RWPE1 (cell line): ENCODE measurements around the gene CD109.

ENCODE experiments used
- CTCF ChIA-PET: fragments of 350-600 bp; sonication (Branson Sonifier 250); formaldehyde crosslinking; extraction: SDS; loops from one replicate; lab custom pipeline; 2021; lab: Yijun Ruan, JAX
- POLR2A ChIA-PET: fragments of 400-600 bp; formaldehyde crosslinking; extraction: SDS; loops from one replicate; lab custom pipeline; 2020; ENCODE audit warnings: antibody characterized with exemption; ENCODE audit not compliant: low non-redundant PET; lab: Yijun Ruan, JAX
- DNase-seq: peaks from one replicate; pipeline ENCODE4 v3.0.0; 2012; ENCODE audit warnings: low spot score
- H3K27ac ChIP-seq: fragments of 450-650 bp; 2 replicates; pipeline ENCODE4 v1.5.1; 2017
- CTCF ChIP-seq: fragments of 450-650 bp; conservative IDR thresholded peaks from 2 replicates; pipeline ENCODE4 v1.5.1; 2017; ENCODE audit warnings: low read depth, mild to moderate bottlenecking

CD109 gene

DNA sequence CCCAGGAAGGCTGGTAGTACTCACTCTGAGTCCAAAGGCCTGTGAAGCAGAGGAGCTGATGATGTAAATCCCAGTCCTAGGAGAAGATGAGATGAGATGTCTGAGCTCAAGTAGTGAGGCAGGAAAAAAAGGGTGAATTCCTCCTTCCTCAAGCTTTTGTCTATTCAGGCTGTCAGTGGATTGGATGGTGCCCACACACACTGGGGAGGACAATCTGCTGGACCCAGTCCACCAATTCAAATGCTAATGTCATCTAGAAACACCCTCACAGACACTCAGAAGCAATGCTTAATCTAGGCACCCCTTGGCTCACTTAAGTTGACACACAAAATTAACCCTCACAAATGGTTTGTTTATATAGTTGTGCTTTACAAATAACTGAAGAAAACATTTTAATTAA, 94.6 kb downstream of the CD109 start:
- ChIA-PET POLR2A (no interaction called here), CTCF (no interaction called here)
- no peak for DNase-seq
- TF ChIP-seq CTCF, result no peak
- no peak overlapping the region for H3K27ac ChIP-seq

- CTCF ChIA-PET, result interaction anchor here (0.6 kb wide), 1 partner anchor 32 kb away, joined by 3 read pairs; no protein-coding TSS in a partner anchor
- no peak for TF ChIP-seq CTCF
- no peak overlapping the region for H3K27ac ChIP-seq
- DNase-seq, result no peak
- POLR2A ChIA-PET, result no interaction called here
Observed at GRCh38 chr6:73791336-73791735, 95.3 kb downstream of the CD109 start.

GRCh38 chr6:73792738-73793137, 96.7 kb downstream of the CD109 start:
- ChIA-PET POLR2A (no interaction called here), CTCF (interaction anchor here (0.8 kb wide), 1 partner anchor 22 kb away, joined by 4 read pairs; no protein-coding TSS in a partner anchor)
- no peak overlapping the region for H3K27ac ChIP-seq
- TF ChIP-seq CTCF, result no peak
- DNase-seq, result no peak

DNA sequence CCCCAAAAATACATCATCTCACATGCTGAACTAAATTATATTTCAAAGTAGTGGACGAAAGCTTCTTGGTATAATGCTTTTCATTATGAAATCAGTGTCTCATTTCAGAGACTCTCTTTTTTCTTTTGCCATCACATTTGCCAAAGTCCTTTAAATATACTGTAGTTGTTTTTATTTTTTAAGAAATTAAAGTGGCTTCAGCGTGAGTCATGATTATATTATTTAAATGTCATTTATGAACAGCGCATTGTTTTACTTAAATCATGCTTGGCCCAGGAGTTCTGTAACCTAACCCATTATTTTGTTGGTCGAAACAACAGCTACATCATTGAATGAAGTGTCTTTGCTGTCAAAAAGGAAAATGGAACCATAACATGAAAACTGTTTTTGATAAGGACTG, 100.9 kb downstream of the CD109 start:
- CTCF ChIA-PET, result no interaction called here
- H3K27ac ChIP-seq, result no peak overlapping the region
- no peak for DNase-seq
- no peak for TF ChIP-seq CTCF
- POLR2A ChIA-PET, result no interaction called here

- CTCF ChIA-PET, result interaction anchor here (0.7 kb wide), 2 partner anchors 55 to 124 kb away, joined by 4 to 5 read pairs; no protein-coding TSS in a partner anchor
Observed at GRCh38 chr6:73797861-73798260, 101.9 kb downstream of the CD109 start.

GRCh38 chr6:73798592-73798991, 102.6 kb downstream of the CD109 start:
- no peak; the same call in 1 of the 2 replicates for TF ChIP-seq CTCF
- H3K27ac ChIP-seq, result no peak overlapping the region
- peak; percentile 58 for DNase-seq
- POLR2A ChIA-PET, result no interaction called here
- CTCF ChIA-PET, result no interaction called here

More at GRCh38 chr6:73797861-73798260, 101.9 kb downstream of the CD109 start:
- POLR2A ChIA-PET, result no interaction called here
- H3K27ac ChIP-seq, result no peak overlapping the region
- DNase-seq, result no peak
- TF ChIP-seq CTCF, result no peak
